GM12892 (cell line): ENCODE results near the gene AGPS.

Source experiments
- POLR2A ChIP-seq: IDR thresholded peaks from 2 replicates; pipeline ENCODE4 v1.6.1; 2011; ENCODE audit warnings: low read depth, low read length, control low read depth
- POLR2AphosphoS5 ChIP-seq: IDR thresholded peaks from 2 replicates; pipeline ENCODE4 v1.6.1; 2011; ENCODE audit warnings: low read depth, low read length, control low read depth
- TAF1 ChIP-seq: IDR thresholded peaks from 2 replicates; pipeline ENCODE4 v1.6.1; 2011; ENCODE audit warnings: low read depth, mild to moderate bottlenecking, control low read depth, low read length, borderline replicate concordance

- TF ChIP-seq POLR2A = no peak
- TF ChIP-seq POLR2AphosphoS5 = no peak
- no peak for TF ChIP-seq TAF1
These were observed 5.1 kb downstream of the AGPS start for GRCh38 chr2:177397481-177398289.
